GM08714 (cell line): ENCODE data around the gene SLC2A4RG.

Source experiments
- H3K4me3 ChIP-seq: fragments of 200-500 bp; sonication (Bioruptor generic); 2 replicates; pipeline ENCODE4 v1.5.1; 2014; ENCODE audit warnings: mild to moderate bottlenecking, low read length, inconsistent platforms
- ZNF274 ChIP-seq: IDR thresholded peaks from 2 replicates; pipeline ENCODE4 v1.6.1; 2012; ENCODE audit warnings: mild to moderate bottlenecking, low read depth, low read length

The SLC2A4RG gene

GRCh38 chr20:63731410-63731809 lies 8.2 kb upstream of the SLC2A4RG start:
- no peak overlapping the region; the same call in 1 of the 2 replicates for H3K4me3 ChIP-seq

GRCh38 chr20:63732118-63733095 lies 7.2 kb upstream of the SLC2A4RG start:
- no peak for TF ChIP-seq ZNF274
- H3K4me3 ChIP-seq: no peak overlapping the region

More at GRCh38 chr20:63731410-63731809, 8.2 kb upstream of the SLC2A4RG start:
- no peak for TF ChIP-seq ZNF274

- TF ChIP-seq ZNF274: no peak
- no peak overlapping the region for H3K4me3 ChIP-seq
Observed at GRCh38 chr20:63733117-63733516, 6.5 kb upstream of the SLC2A4RG start.

GRCh38 chr20:63733579-63734081 lies 5.9 kb upstream of the SLC2A4RG start:
- no peak for TF ChIP-seq ZNF274

GRCh38 chr20:63734111-63734945 lies 5.2 kb upstream of the SLC2A4RG start:
- no peak overlapping the region for H3K4me3 ChIP-seq
- TF ChIP-seq ZNF274: no peak

More at GRCh38 chr20:63733579-63734081, 5.9 kb upstream of the SLC2A4RG start:
- H3K4me3 ChIP-seq: no peak overlapping the region

GRCh38 chr20:63734946-63735858 lies 4.4 kb upstream of the SLC2A4RG start:
- no peak overlapping the region for H3K4me3 ChIP-seq
- TF ChIP-seq ZNF274: no peak

- H3K4me3 ChIP-seq: peak within 1 kb of the TSS; percentile 55; the same call in 1 of the 2 replicates
- no peak for TF ChIP-seq ZNF274
Observed at GRCh38 chr20:63735859-63736718, 3.5 kb upstream of the SLC2A4RG start, which contains the start of gene LIME1. Gene LIME1 (plus strand): TSS chr20:63736664. CDS start chr20:63737550, 886 bp downstream.

- H3K4me3 ChIP-seq: peak overlapping the region; percentile 55; the same call in 1 of the 2 replicates
Observed at GRCh38 chr20:63736893-63737694, 2.5 kb upstream of the SLC2A4RG start.

GRCh38 chr20:63737695-63737944 lies 2.0 kb upstream of the SLC2A4RG start:
- H3K4me3 ChIP-seq: peak overlapping the region; percentile 55; the same call in 1 of the 2 replicates

More at GRCh38 chr20:63736893-63737694, 2.5 kb upstream of the SLC2A4RG start:
- no peak for TF ChIP-seq ZNF274

GRCh38 chr20:63737945-63738686 lies 1.5 kb upstream of the SLC2A4RG start:
- TF ChIP-seq ZNF274: no peak
- H3K4me3 ChIP-seq: peak overlapping the region; percentile 55; the same call in 1 of the 2 replicates

More at GRCh38 chr20:63737695-63737944, 2.0 kb upstream of the SLC2A4RG start:
- no peak for TF ChIP-seq ZNF274

GRCh38 chr20:63738687-63739129 lies 868 bp upstream of the SLC2A4RG start:
- peak overlapping the region; percentile 49; the same call in 1 of the 2 replicates for H3K4me3 ChIP-seq
- no peak for TF ChIP-seq ZNF274
